B cell (primary cell): ENCODE results near the gene RCHY1. TPM values are rescaled to one million over a fixed set of nuclear protein-coding genes. Genes with fewer than 3 reads are reported as not detected.

Experiments used
- ATAC-seq: fragments of 200-7000 bp; cut with Tn5 transposase; one replicate; pipeline ENCODE4 v1.10.0; 2021; ENCODE audit warnings: low read depth, mild to moderate bottlenecking, moderate number of reproducible peaks, moderate library complexity
- CTCF ChIA-PET: fragments of 350-600 bp; sonication (Branson Sonifier 250); formaldehyde crosslinking; loops from one replicate; lab custom pipeline; 2021; ENCODE audit warnings: antibody characterized with exemption, inconsistent platforms; lab: Charles Lee
- POLR2A ChIA-PET: fragments of 350-600 bp; sonication (Branson Sonifier 250); formaldehyde crosslinking; loops from one replicate; lab custom pipeline; 2021; ENCODE audit warnings: antibody characterized with exemption; lab: Charles Lee
- DNase-seq: peaks from one replicate; pipeline ENCODE4 v3.0.0; 2013
- H2AFZ ChIP-seq: 2 replicates; pipeline ENCODE4 v1.6.1; 2012; ENCODE audit warnings: mild to moderate bottlenecking, low read depth, low read length; ENCODE audit not compliant: insufficient read depth, poor library complexity, severe bottlenecking
- H3K27ac ChIP-seq, 2 donors: 1 replicate in 1 of 2; 2 replicates in 1 of 2; pipeline ENCODE4 v1.5.1; 2012 to 2013; ENCODE audit warnings: low read length in 2 of 2, mild to moderate bottlenecking in 2 of 2, moderate library complexity in 1 of 2
- H3K27me3 ChIP-seq, 4 experiments: fragments of 200-600 bp in 1 of 4; sonication (generic) in 1 of 4; replicated peaks in 1 of 4; 1 replicate in 2 of 4; 2 replicates in 2 of 4; pipeline versions ENCODE4 v1.6.1 to v1.7.0; 2013 to 2016; ENCODE audit warnings: low read length in 3 of 4, mild to moderate bottlenecking in 2 of 4, mixed read lengths in 1 of 4, moderate library complexity in 1 of 4; ENCODE audit not compliant: insufficient read depth in 4 of 4, control insufficient read depth in 3 of 4; ENCODE audit errors: control extremely low read depth in 1 of 4
- H3K36me3 ChIP-seq, 2 experiments: replicated peaks in 1 of 2; 1 replicate in 1 of 2; 2 replicates in 1 of 2; pipeline versions ENCODE4 v1.6.1 to v1.7.1; 2013; ENCODE audit warnings: low read length in 1 of 2; ENCODE audit not compliant: insufficient read depth in 2 of 2, control insufficient read depth in 1 of 2; ENCODE audit errors: control extremely low read depth in 1 of 2, extremely low read depth in 1 of 2
- H3K4me1 ChIP-seq, 2 donors: fragments of 200-600 bp in 1 of 2; sonication (generic) in 1 of 2; 1 replicate in 1 of 2; 2 replicates in 1 of 2; pipeline versions ENCODE4 v1.5.1 to v1.6.1; 2013 to 2017; ENCODE audit warnings: low read length in 2 of 2; ENCODE audit not compliant: control insufficient read depth in 2 of 2, insufficient read depth in 2 of 2
- H3K4me2 ChIP-seq: replicated peaks from 2 replicates; pipeline ENCODE3; 2012; ENCODE audit warnings: mild to moderate bottlenecking, low read depth, low read length; ENCODE audit not compliant: poor library complexity, severe bottlenecking
- H3K4me3 ChIP-seq, 5 experiments: fragments of 200-600 bp in 1 of 5; sonication (generic) in 1 of 5; 1 replicate in 3 of 5; 2 replicates in 2 of 5; pipeline versions ENCODE4 v1.5.1 to v1.7.0; 2011 to 2016; ENCODE audit warnings: low read length in 4 of 5, mild to moderate bottlenecking in 4 of 5, low read depth in 2 of 5, control low read depth in 1 of 5, moderate library complexity in 1 of 5; ENCODE audit not compliant: insufficient read depth in 1 of 5; ENCODE audit errors: control extremely low read depth in 1 of 5, extremely low read depth in 1 of 5
- H3K79me2 ChIP-seq: fragments of 200-600 bp; sonication (generic); one replicate; pipeline ENCODE4 v1.6.0; 2016; ENCODE audit warnings: low read length; ENCODE audit not compliant: control insufficient read depth, insufficient read depth
- H3K9ac ChIP-seq: fragments of 200-600 bp; sonication (generic); 2 replicates; pipeline ENCODE4 v1.6.1; 2017; ENCODE audit warnings: mild to moderate bottlenecking, low read length, moderate library complexity
- H3K9me3 ChIP-seq, 3 donors: one replicate each; pipeline versions ENCODE4 v1.6.1 to v1.7.1; 2013; ENCODE audit warnings: low read length in 2 of 3; ENCODE audit not compliant: control insufficient read depth in 2 of 3, insufficient read depth in 1 of 3; ENCODE audit errors: control extremely low read depth in 1 of 3
- H4K20me1 ChIP-seq: 2 replicates; pipeline ENCODE4 v1.6.0; 2012; ENCODE audit warnings: mild to moderate bottlenecking, low read length; ENCODE audit not compliant: insufficient read depth, control insufficient read depth, poor library complexity, severe bottlenecking
- H3K27ac Mint-ChIP-seq: one replicate; pipeline ENCODE4 v1.8.0; 2021; ENCODE audit warnings: mixed read lengths
- H3K27me3 Mint-ChIP-seq: one replicate; pipeline ENCODE4 v1.8.0; 2021; ENCODE audit warnings: mixed read lengths
- H3K4me1 Mint-ChIP-seq: one replicate; pipeline ENCODE4 v1.8.0; 2021; ENCODE audit warnings: mixed read lengths
- H3K4me3 Mint-ChIP-seq: one replicate; pipeline ENCODE4 v1.8.0; 2021; ENCODE audit warnings: mixed read lengths
- H3K9me3 Mint-ChIP-seq: one replicate; pipeline ENCODE4 v1.8.0; 2022; ENCODE audit warnings: mixed read lengths; ENCODE audit not compliant: insufficient read depth
- EZH2 ChIP-seq: IDR thresholded peaks from 2 replicates; pipeline ENCODE4 v1.6.1; 2012; ENCODE audit warnings: borderline replicate concordance, low read depth, mild to moderate bottlenecking, moderate library complexity, low read length; ENCODE audit not compliant: insufficient read depth, poor library complexity, severe bottlenecking
- WGBS: methylation state at CpG from one replicate; pipeline ENCODE4 v1.1.5; 2013; ENCODE audit warnings: missing lambda C conversion rate; ENCODE audit not compliant: insufficient coverage; 5-methylcytosine and 5-hydroxymethylcytosine counted together
- intact Hi-C: fragments of 100-400 bp; cut with micrococcal nuclease; formaldehyde crosslinking; loops from one replicate; pipeline ENCODE4 v1.10.0; 2022
- polyA minus RNA-seq: library from RNA; depleted of rRNA, polyadenylated mRNA; stranded (reverse); fragments of >200 nt; gene quantifications from 2 replicates; pipeline ENCODE4 v1.2.3, GENCODE V29; 2012
- polyA plus RNA-seq: library from polyadenylated mRNA; depleted of rRNA; stranded (reverse); fragments of >200 nt; gene quantifications from 2 replicates; pipeline ENCODE4 v1.2.3, GENCODE V29; 2012
- total RNA-seq, 2 donors: library from RNA; stranded (reverse); fragments of 120-200 nt in 1 of 2; gene quantifications; 1 replicate in 1 of 2; 2 replicates in 1 of 2; pipeline versions ENCODE4 v1.2.3 to v1.2.4, GENCODE V29; 2013 to 2022
- TF ChIP-seq, protein P1 (sequence below): fragments of 200-600 bp; IDR thresholded peaks from one replicate; pipeline ENCODE4 v1.8.0; 2022; ENCODE audit warnings: antibody characterized with exemption, mild to moderate bottlenecking

RCHY1 gene
- total RNA-seq (33.3 and 34.5 TPM in 2 replicates), polyA plus RNA-seq (19.7 and 19.8 TPM in 2 replicates), polyA minus RNA-seq (7.2 and 11.7 TPM in 2 replicates)
- 20.3 TPM for total RNA-seq (2013)

DNA sequence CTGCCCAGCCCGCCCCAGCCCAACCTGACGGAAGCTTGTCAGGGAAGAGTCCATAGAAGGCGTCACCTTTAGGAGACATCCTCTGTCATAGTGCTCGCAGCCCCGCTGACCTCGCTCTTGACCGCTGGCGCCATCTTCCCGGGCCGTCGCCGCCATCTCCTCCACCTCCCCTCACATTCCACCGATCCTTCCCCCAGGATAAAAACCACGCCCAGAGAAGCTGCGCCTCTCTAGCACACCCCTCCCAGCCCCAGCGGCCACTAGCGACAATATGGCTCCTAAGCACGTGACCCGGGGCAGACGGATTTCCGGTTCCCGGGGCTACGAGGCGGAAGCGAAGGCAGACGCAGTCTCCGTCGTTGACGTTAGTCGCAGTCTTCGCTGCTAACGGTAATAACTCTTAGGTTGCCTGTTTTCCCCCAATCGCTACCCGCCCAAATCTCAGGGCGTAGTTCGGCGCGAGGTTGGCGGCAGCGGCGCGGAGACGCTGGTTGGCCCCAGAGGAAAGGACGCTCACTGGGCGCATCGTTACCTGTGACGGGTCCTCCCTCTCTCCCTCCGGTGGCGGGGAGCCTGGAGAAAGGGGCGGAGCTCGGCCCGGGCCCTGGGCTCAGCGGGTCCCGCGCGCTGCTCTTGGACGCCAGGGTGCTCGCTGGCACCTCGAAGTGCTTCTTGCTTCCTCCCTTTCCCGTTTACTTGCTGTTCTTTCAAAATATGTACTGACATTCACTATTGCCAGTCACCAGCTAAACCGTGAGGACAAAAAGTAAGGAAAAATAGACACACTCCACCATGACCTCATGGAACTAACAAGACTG is at the start of gene RCHY1, which contains the start of gene THAP6:
RCHY1 (minus strand) TSS at position 273 of the 818 bp plus-strand sequence; CDS start at position 156, 117 bp downstream.
THAP6 (plus strand) TSS at position 343 of the 818 bp plus-strand sequence. CDS start 980 bp downstream, outside the sequence.
- H3K27ac ChIP-seq, result peak within 1 kb of the TSS; percentile 93 to 96
- 0% methylated on average over 59 of the region's 61 CpGs for WGBS
- H3K27me3 Mint-ChIP-seq, result no peaks in the 10 kb centered on the region
- peak within 1 kb of the TSS; percentile 92 for H3K9ac ChIP-seq
- no peak within 1 kb of the TSS for H3K4me3 Mint-ChIP-seq
- peaks cover 4 to 19% of the 10 kb centered on the region in 2 experiments for H3K36me3 ChIP-seq
- peaks cover 76% of the 10 kb centered on the region for H3K79me2 ChIP-seq
- peak within 1 kb of the TSS; percentile 87 for H2AFZ ChIP-seq
- H3K4me1 Mint-ChIP-seq, result peaks cover 36% of the 10 kb centered on the region
- peak within 1 kb of the TSS; percentile 97 for H3K27ac Mint-ChIP-seq
- H3K4me1 ChIP-seq, result peaks cover 29 to 32% of the 10 kb centered on the region in 2 donors
- no peaks in the 10 kb centered on the region for H4K20me1 ChIP-seq
- no peaks in the 10 kb centered on the region for H3K9me3 ChIP-seq
- ChIA-PET CTCF (interaction anchor here (0.6 to 1.8 kb wide), 7 partner anchors 9 to 640 kb away, joined by 3 to 10 read pairs (median 4); partner anchors contain the start of genes PARM1 and USO1), POLR2A (interaction anchor here (1.0 to 1.6 kb wide), 3 partner anchors 141 to 210 kb away, joined by 3 to 6 read pairs (median 3); partner anchors contain the start of gene USO1)
- ATAC-seq (peak; percentile 87), DNase-seq (peak; percentile 96)
- intact Hi-C loops, result loop anchor here (1.0 to 5.0 kb wide), 7 partner anchors 116 to 1563 kb away; partner anchors contain the start of genes CCNI, CDKL2, G3BP2 and MTHFD2L
- H3K4me3 ChIP-seq, result peak within 1 kb of the TSS; percentile 76 to 94 (median 85)
- H3K9me3 Mint-ChIP-seq, result no peaks in the 10 kb centered on the region
- H3K4me2 ChIP-seq, result peak within 1 kb of the TSS; percentile 88
- TF ChIP-seq, protein P1, sequence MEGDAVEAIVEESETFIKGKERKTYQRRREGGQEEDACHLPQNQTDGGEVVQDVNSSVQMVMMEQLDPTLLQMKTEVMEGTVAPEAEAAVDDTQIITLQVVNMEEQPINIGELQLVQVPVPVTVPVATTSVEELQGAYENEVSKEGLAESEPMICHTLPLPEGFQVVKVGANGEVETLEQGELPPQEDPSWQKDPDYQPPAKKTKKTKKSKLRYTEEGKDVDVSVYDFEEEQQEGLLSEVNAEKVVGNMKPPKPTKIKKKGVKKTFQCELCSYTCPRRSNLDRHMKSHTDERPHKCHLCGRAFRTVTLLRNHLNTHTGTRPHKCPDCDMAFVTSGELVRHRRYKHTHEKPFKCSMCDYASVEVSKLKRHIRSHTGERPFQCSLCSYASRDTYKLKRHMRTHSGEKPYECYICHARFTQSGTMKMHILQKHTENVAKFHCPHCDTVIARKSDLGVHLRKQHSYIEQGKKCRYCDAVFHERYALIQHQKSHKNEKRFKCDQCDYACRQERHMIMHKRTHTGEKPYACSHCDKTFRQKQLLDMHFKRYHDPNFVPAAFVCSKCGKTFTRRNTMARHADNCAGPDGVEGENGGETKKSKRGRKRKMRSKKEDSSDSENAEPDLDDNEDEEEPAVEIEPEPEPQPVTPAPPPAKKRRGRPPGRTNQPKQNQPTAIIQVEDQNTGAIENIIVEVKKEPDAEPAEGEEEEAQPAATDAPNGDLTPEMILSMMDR, result peak; percentile 7
- no peak for TF ChIP-seq EZH2
- no peaks in the 10 kb centered on the region for H3K27me3 ChIP-seq
